Left lung (tissue), 10 donors: Measurements from ENCODE around the gene PSMD6. TPM values are rescaled to one million over a fixed set of nuclear protein-coding genes. Genes with fewer than 3 reads are reported as not detected.

Source experiments
- ATAC-seq: fragments of 200-7000 bp; cut with Tn5 transposase; one replicate; pipeline ENCODE4 v1.9.1; 2020; ENCODE audit warnings: moderate library complexity
- DNase-seq, 4 donors: peaks; one replicate each; pipeline ENCODE4 v3.0.0-alpha.2; 2013 to 2020
- H3K27ac ChIP-seq, 2 donors: fragments of 200-600 bp; sonication (generic) in 1 of 2; one replicate each; pipeline versions ENCODE4 v1.5.0 to v1.8.0; 2020 to 2021
- H3K27me3 ChIP-seq, 2 donors: fragments of 200-600 bp; sonication (generic) in 1 of 2; one replicate each; pipeline versions ENCODE4 v1.5.0 to v1.8.0; 2020 to 2021
- H3K36me3 ChIP-seq, 2 donors: fragments of 200-600 bp; sonication (generic) in 1 of 2; one replicate each; pipeline versions ENCODE4 v1.5.0 to v1.8.0; 2020 to 2021
- H3K4me1 ChIP-seq, 2 donors: fragments of 200-600 bp; one replicate each; pipeline ENCODE4 v1.8.0; 2021
- H3K4me3 ChIP-seq, 2 donors: fragments of 200-600 bp; sonication (generic) in 1 of 2; one replicate each; pipeline versions ENCODE4 v1.5.0 to v1.8.0; 2020 to 2021; ENCODE audit warnings: mild to moderate bottlenecking in 1 of 2
- H3K9me3 ChIP-seq, 2 donors: fragments of 200-600 bp; sonication (generic) in 1 of 2; one replicate each; pipeline versions ENCODE4 v1.5.0 to v1.8.0; 2020 to 2021
- CTCF ChIP-seq, 2 donors: fragments of 200-600 bp; sonication (generic) in 1 of 2; IDR thresholded peaks; one replicate each; pipeline versions ENCODE4 v1.5.0 to v1.8.0; 2021; ENCODE audit warnings: antibody characterized with exemption in 2 of 2
- intact Hi-C, 2 donors: fragments of 100-400 bp; cut with DNase I; formaldehyde crosslinking; loops; one replicate each; pipeline versions ENCODE4 v1.11.2 to v1.14.2; 2022
- polyA plus RNA-seq, 6 donors: library from polyadenylated mRNA; unstranded; fragments of 120-200 nt; gene quantifications; one replicate each; pipeline ENCODE4 v1.2.1, GENCODE V29; 2013; ENCODE audit not compliant: insufficient read length in 6 of 6
- total RNA-seq, 2 donors: library from RNA; stranded (reverse); fragmentation: NEBNext Ultra II Directional; extraction: Animal tissue kit (Norgen Biotek cat#: 25700); gene quantifications; one replicate each; pipeline ENCODE4 v1.2.1, GENCODE V29; 2021
- donor health status: DM: no; HTN: yes; CAD: no.
- donor health status: DM: no; HTN: no; CAD: no.

Gene PSMD6
- total and polyA plus RNA-seq, 8 donors: 48.8 to 104 (median 93.2) TPM

- intact Hi-C loops: no loop called here
- no peaks in the 10 kb centered on the region for H3K9me3 ChIP-seq
- no peak for DNase-seq
- no peak overlapping the region for H3K4me3 ChIP-seq
- H3K36me3 ChIP-seq: no peaks in the 10 kb centered on the region
- H3K27me3 ChIP-seq: no peaks in the 10 kb centered on the region
- H3K4me1 ChIP-seq: no peaks in the 10 kb centered on the region
- H3K27ac ChIP-seq: no peak overlapping the region
- TF ChIP-seq CTCF (IDR thresholded peaks at IDR 0.05): no peak
- no peak for ATAC-seq
These were observed 41.5 kb upstream of the PSMD6 start for GRCh38 chr3:64064804-64065203.

- no peak overlapping the region for H3K27ac ChIP-seq
- H3K36me3 ChIP-seq: no peaks in the 10 kb centered on the region
- ATAC-seq: no peak
- no peak for DNase-seq
- no peak for TF ChIP-seq CTCF (IDR thresholded peaks at IDR 0.05)
- no peak overlapping the region for H3K4me3 ChIP-seq
- H3K27me3 ChIP-seq: no peaks in the 10 kb centered on the region
- intact Hi-C loops: no loop called here
- no peaks in the 10 kb centered on the region for H3K9me3 ChIP-seq
- H3K4me1 ChIP-seq: no peaks in the 10 kb centered on the region
These were observed 40.7 kb upstream of the PSMD6 start for GRCh38 chr3:64063983-64064438.

- DNase-seq (no peak), ATAC-seq (no peak)
- Histone ChIP-seq H3K27me3 (no peaks in the 10 kb centered on the region), H3K4me1 (no peaks in the 10 kb centered on the region), H3K36me3 (no peaks in the 10 kb centered on the region), H3K4me3 (no peak overlapping the region), H3K9me3 (no peaks in the 10 kb centered on the region), H3K27ac (no peak overlapping the region)
- TF ChIP-seq CTCF (IDR thresholded peaks at IDR 0.05): no peak
- intact Hi-C loops: no loop called here
These were observed 40.1 kb upstream of the PSMD6 start for GRCh38 chr3:64063207-64063982.

- Histone ChIP-seq H3K4me1 (no peaks in the 10 kb centered on the region), H3K27ac (no peak overlapping the region), H3K27me3 (no peaks in the 10 kb centered on the region), H3K36me3 (no peaks in the 10 kb centered on the region), H3K4me3 (no peak overlapping the region), H3K9me3 (no peaks in the 10 kb centered on the region)
- ATAC-seq (no peak), DNase-seq (no peak)
- TF ChIP-seq CTCF (IDR thresholded peaks at IDR 0.05): no peak
- intact Hi-C loops: no loop called here
These were observed 38.3 kb upstream of the PSMD6 start for GRCh38 chr3:64061628-64062027.

DNA sequence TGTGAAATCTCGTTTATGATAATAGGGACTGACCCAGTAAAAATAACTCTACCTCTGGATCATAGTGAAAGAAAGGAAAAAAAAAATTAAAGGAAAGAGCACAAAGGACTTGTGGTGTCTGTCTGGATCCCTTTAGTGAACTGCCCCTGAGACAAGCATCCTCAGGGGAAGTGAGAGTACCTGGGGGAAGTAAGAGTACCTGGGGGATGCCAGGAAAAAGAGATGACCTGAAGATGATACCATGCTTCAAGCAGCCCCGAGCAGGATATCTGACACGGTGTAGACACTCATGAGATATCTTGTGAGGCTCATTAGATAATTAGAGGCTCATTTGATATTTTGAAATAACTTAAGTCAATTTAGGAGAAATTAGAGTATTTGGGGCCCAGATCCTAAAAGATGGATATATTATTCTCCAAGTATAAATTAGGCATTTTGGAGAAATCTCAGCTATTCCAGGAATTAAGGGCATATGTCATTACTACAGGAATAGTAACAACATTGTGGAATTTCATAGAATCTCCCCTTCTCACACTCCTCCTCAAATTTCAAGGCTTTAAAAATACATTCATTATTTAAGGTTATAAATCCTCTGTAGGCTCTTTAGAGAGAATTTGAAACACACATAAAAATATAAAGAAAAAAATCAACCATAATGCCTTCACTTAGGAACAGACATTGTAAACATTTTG lies 36.3 kb upstream of the PSMD6 start:
- Histone ChIP-seq H3K4me3 (no peak overlapping the region), H3K4me1 (no peaks in the 10 kb centered on the region), H3K27ac (no peak overlapping the region), H3K9me3 (no peaks in the 10 kb centered on the region), H3K36me3 (no peaks in the 10 kb centered on the region), H3K27me3 (no peaks in the 10 kb centered on the region)
- no peak for DNase-seq
- ATAC-seq: no peak
- intact Hi-C loops: no loop called here
- no peak for TF ChIP-seq CTCF (IDR thresholded peaks at IDR 0.05)
